D721Med (cell line): ENCODE measurements around the gene HEPHL1.
"Not testable (repeated sequence)": the region's sequence is repeated elsewhere in the genome, so short reads cannot be mapped to it uniquely, and the experiment has no call there.

Source experiments
- DNase-seq: peaks from one replicate; pipeline ENCODE4 v3.0.0; 2011; ENCODE audit warnings: low spot score; ENCODE audit not compliant: insufficient read length
- FAIRE-seq: peaks from 2 replicates; lab custom pipeline; 2011; peaks lifted over from hg19 to GRCh38; lab: Jason Lieb, UNC
- CTCF ChIP-seq: IDR thresholded peaks from 2 replicates; pipeline ENCODE4 v1.5.1; 2012; ENCODE audit warnings: mild to moderate bottlenecking, control low read depth; ENCODE audit not compliant: insufficient read depth; ENCODE audit errors: missing control alignments

The HEPHL1 gene

GRCh38 chr11:94020777-94021481, at the start of gene HEPHL1:
HEPHL1 (plus strand) TSS chr11:94021354; CDS start chr11:94021369, 15 bp downstream.
- no peak for DNase-seq
- no peak for TF ChIP-seq CTCF
- FAIRE-seq: no peak

- TF ChIP-seq CTCF: no peak
- FAIRE-seq: no peak
- DNase-seq: no peak
Measured at GRCh38 chr11:93972790-93973189, 48.4 kb upstream of the HEPHL1 start.

- FAIRE-seq: not testable (repeated sequence)
Measured at GRCh38 chr11:93973322-93974051, 47.7 kb upstream of the HEPHL1 start.

GRCh38 chr11:93974759-93975158, 46.4 kb upstream of the HEPHL1 start:
- DNase-seq (no peak), FAIRE-seq (no peak)
- TF ChIP-seq CTCF: no peak

More at GRCh38 chr11:93973322-93974051, 47.7 kb upstream of the HEPHL1 start:
- DNase-seq: not testable (repeated sequence)

- DNase-seq, FAIRE-seq: not testable (repeated sequence)
Measured at GRCh38 chr11:93976577-93977254, 44.4 kb upstream of the HEPHL1 start.

- DNase-seq: no peak
- TF ChIP-seq CTCF: no peak
- no peak for FAIRE-seq
Measured at GRCh38 chr11:93983542-93984195, 37.5 kb upstream of the HEPHL1 start.

GRCh38 chr11:93984196-93984567, 37.0 kb upstream of the HEPHL1 start:
- FAIRE-seq: no peak
- no peak for DNase-seq
- no peak for TF ChIP-seq CTCF
